GM12874 (cell line): ENCODE results near the gene CELF4.

Experiments used
- TF ChIP-seq, protein P1 (sequence below): IDR thresholded peaks from 2 replicates; pipeline ENCODE4 v1.5.1; 2011; ENCODE audit warnings: low read depth, mild to moderate bottlenecking, control low read depth, low read length, moderate library complexity; ENCODE audit not compliant: insufficient read depth

The CELF4 gene

DNA sequence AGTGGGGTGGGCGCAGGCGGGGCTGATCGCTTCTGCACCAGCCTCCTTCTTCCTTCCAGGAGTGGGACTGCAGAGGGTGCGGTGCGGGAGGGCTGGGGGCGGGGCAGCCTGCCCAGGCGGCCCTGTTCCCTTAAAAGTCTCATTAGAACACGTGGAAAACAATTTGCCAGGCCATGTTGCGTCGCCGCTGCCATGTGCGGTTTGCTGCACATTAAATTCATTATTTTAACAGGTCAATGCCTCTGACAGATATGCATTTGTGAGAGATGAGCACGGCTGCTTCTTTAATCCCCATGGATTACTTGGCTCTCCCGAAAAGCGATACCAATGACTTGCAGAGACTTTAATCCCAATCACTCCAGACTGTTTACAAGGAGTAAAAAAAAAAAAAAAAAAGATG, 139.0 kb downstream of the CELF4 start:
- TF ChIP-seq, protein P1, sequence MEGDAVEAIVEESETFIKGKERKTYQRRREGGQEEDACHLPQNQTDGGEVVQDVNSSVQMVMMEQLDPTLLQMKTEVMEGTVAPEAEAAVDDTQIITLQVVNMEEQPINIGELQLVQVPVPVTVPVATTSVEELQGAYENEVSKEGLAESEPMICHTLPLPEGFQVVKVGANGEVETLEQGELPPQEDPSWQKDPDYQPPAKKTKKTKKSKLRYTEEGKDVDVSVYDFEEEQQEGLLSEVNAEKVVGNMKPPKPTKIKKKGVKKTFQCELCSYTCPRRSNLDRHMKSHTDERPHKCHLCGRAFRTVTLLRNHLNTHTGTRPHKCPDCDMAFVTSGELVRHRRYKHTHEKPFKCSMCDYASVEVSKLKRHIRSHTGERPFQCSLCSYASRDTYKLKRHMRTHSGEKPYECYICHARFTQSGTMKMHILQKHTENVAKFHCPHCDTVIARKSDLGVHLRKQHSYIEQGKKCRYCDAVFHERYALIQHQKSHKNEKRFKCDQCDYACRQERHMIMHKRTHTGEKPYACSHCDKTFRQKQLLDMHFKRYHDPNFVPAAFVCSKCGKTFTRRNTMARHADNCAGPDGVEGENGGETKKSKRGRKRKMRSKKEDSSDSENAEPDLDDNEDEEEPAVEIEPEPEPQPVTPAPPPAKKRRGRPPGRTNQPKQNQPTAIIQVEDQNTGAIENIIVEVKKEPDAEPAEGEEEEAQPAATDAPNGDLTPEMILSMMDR: no peak

DNA sequence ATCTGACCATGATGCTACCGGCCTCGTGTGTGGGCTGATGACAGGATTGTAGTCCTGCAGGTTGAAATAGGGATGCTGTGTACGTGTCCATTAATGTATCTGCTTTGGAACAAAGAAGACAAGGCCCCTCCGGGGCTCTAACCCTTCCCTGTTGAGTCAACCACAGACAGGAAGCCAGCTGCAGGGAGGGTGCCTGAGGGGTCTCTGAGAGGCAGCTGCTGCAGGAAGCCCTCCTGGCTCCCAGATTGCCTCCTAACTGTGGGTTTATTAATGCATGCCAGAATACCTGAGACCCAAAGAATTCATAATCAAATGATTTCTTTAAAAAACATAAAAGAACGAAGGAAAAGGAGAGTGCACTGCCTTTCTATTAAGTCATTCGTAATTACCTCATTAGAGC, 140.4 kb downstream of the CELF4 start:
- TF ChIP-seq, protein P1: no peak

DNA sequence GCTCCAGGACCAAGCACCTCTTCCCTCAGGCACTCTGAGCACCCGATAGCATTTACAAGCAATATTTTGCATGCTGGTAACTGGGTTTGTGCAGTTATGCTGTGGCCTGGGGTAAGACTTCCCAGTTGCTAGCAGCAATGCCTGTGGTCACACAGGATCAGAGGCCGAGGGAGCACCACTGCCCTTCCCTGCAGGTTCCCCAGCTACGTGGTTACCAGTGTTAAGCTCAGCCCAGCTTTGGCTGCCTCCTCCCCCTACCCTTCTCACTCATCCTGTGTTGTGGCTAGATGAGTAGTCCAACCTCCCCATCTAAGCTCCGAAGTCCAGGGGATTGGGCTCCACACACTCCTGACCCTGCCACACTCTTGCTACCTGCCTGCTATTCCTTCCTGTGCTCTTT, 141.1 kb downstream of the CELF4 start:
- TF ChIP-seq, protein P1: no peak

DNA sequence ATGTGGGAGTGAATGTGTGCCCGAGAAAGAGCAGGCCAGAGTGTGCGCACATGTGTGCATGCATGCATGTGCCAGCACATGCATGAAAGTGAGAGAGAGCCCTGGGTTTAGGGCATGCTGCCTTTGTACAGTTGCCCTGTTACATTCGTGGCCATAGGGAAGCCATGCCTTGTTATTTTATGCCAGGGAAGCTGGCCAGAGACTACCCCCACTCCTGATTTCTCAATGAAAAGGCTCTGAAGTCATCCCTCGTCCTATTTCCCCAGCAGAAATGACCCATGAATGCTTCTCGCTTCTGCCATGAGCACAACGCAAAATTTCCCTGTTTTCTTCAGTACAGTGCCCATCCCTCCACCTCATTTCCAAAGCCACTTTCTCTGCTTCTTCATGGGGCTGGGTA, 143.0 kb downstream of the CELF4 start:
- TF ChIP-seq, protein P1: no peak

DNA sequence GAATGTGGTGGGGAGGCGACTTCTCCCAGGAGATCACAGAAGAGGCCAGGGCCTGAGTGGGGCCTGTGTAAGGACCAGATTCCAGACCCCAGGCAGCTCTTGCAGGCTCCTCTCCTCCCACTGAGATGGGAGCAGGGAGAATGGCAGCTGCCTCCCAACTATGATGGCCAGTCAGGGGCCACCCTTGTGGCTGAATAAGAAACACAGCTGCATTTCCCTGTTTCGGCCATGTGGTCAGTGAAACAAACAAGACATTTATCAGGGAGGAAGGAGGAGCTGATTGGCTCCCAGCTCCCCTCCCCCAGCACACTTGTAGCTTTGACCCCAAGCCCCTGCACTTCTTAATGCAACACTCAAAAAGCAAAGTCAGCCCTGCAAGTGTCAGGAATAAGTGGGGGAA, 143.5 kb downstream of the CELF4 start:
- TF ChIP-seq, protein P1: no peak

DNA sequence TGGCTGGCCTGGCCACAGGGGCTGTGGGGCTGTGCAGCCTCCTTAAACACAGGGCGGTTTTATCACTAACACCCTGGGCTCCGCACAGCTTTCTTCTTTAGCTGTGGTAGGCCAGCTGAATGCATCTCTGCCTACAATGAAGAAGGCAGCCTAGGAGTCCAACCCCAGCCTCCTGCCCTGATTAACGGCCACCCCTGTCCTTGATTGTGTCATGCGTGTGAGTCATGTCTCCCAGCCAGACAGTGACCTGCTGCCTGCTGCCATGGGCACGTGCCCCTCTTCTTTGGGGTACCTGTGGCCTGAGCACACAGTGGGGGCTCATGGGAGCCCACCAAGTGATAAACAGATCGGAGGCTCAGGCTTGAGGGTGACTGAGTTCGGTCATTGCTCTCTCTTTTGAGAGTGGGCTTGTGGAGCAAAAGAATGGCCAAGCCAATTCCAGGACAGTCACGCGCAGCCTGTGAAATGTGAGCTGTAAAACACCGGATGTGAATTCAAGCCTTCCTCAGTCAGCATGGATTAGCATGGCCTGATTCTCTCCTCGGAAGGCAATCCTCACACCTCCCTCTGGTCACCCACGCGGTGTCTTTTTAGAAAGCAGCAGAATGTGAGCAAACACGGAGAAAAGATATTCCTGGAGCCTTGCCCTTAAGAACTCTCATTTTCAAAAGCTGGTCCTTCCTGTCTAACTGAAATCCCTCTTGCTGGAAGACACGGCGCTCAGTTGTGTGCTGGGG, 144.1 kb downstream of the CELF4 start:
- TF ChIP-seq, protein P1: no peak

DNA sequence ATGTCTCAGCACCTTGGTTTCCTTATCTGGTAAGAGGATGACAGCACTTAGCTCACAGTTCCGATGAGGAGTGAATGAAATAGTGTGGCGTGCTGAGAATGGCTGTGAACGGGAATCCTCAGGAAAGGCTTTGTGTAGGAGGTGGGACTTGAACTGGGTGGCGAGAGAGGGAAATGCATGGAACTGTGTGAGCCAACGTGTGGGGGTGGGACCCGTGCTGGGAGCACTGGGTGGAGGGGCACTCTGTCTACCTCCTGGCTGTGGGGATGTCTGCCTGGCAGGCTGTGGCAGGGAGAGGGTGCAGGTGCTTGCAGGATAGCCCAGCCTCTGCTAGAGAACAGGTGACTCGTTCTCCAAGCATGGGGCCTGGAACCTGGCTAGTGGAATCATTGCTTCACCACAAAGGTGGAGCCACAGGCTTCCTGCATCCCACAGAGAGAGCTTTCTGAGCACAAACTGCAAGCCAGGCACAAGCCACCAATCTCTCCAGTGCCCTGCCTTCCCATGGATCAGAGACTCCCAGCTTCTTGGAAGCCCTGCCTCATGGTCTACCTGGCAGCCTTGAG, 145.2 kb downstream of the CELF4 start:
- TF ChIP-seq, protein P1: no peak
